SK-N-SH (cell line): Measurements from ENCODE around the gene NPRL2. TPM values are rescaled to one million over a fixed set of nuclear protein-coding genes. Genes with fewer than 3 reads are reported as not detected.

Experiments used
- CTCF ChIA-PET: fragments of 300-600, 350-600 bp; formaldehyde crosslinking; extraction: SDS; loops from one replicate; lab custom pipeline; 2021; lab: Yijun Ruan, JAX
- POLR2A ChIA-PET: fragments of 350-600 bp; sonication (Branson Sonifier 250); formaldehyde crosslinking; extraction: SDS; loops from one replicate; lab custom pipeline; 2020; ENCODE audit warnings: antibody characterized with exemption, inconsistent platforms; lab: Yijun Ruan, JAX
- DNase-seq: peaks from one replicate; pipeline ENCODE4 v3.0.0; 2012
- H2AFZ ChIP-seq: fragments of 200-600 bp; sonication (generic); 2 replicates; pipeline ENCODE4 v1.8.1; 2016; ENCODE audit warnings: antibody characterized with exemption, mild to moderate bottlenecking, low read depth
- H3F3A ChIP-seq: fragments of 200-600 bp; sonication (generic); replicated peaks from 2 replicates; pipeline ENCODE3; 2016; ENCODE audit warnings: antibody characterized with exemption, mild to moderate bottlenecking; ENCODE audit not compliant: insufficient read depth
- H3K27ac ChIP-seq, 2 experiments: fragments of 200-500 bp in 1 of 2; fragments of 200-600 bp in 1 of 2; sonication (Bioruptor generic) in 1 of 2; sonication (generic), shearing (Covaris generic) in 1 of 2; 2 replicates each; pipeline versions ENCODE4 v1.5.1 to v1.6.1; 2014 to 2016; ENCODE audit warnings: low read depth in 2 of 2, inconsistent platforms in 1 of 2, low read length in 1 of 2, mild to moderate bottlenecking in 1 of 2, mixed read lengths in 1 of 2
- H3K27me3 ChIP-seq: fragments of 200-600 bp; sonication (generic), shearing (Covaris generic); 2 replicates; pipeline ENCODE4 v1.6.1; 2016; ENCODE audit warnings: mixed run types; ENCODE audit not compliant: insufficient read depth
- H3K36me3 ChIP-seq, 2 experiments: fragments of 200-500 bp in 1 of 2; fragments of 200-600 bp in 1 of 2; sonication (Bioruptor generic) in 1 of 2; sonication (generic) in 1 of 2; replicated peaks in 1 of 2; 2 replicates each; pipeline versions ENCODE3 to v1.5.1; 2014 to 2016; ENCODE audit warnings: low read length in 1 of 2, mild to moderate bottlenecking in 1 of 2; ENCODE audit not compliant: insufficient read depth in 2 of 2, control insufficient read depth in 1 of 2
- H3K4me1 ChIP-seq, 2 experiments: fragments of 200-500 bp in 1 of 2; fragments of 200-600 bp in 1 of 2; sonication (Bioruptor generic) in 1 of 2; sonication (generic), shearing (Covaris generic) in 1 of 2; 2 replicates each; pipeline versions ENCODE4 v1.5.1 to v1.6.1; 2014 to 2016; ENCODE audit warnings: low read depth in 1 of 2, low read length in 1 of 2, mixed run types in 1 of 2; ENCODE audit not compliant: insufficient read depth in 2 of 2, control insufficient read depth in 1 of 2
- H3K4me2 ChIP-seq: fragments of 200-600 bp; sonication (generic), shearing (Covaris generic); 2 replicates; pipeline ENCODE4 v1.6.1; 2017; ENCODE audit warnings: mixed run types
- H3K4me3 ChIP-seq, 2 experiments: fragments of 200-500 bp in 1 of 2; fragments of 200-600 bp in 1 of 2; sonication (Bioruptor generic) in 1 of 2; sonication (generic), shearing (Covaris generic) in 1 of 2; 2 replicates each; pipeline versions ENCODE4 v1.5.1 to v1.8.1; 2014 to 2016; ENCODE audit warnings: low read depth in 2 of 2, inconsistent platforms in 1 of 2, low read length in 1 of 2, mild to moderate bottlenecking in 1 of 2, mixed read lengths in 1 of 2, moderate library complexity in 1 of 2
- H3K79me2 ChIP-seq: fragments of 200-600 bp; sonication (generic); 2 replicates; pipeline ENCODE4 v1.8.1; 2017; ENCODE audit warnings: mild to moderate bottlenecking; ENCODE audit not compliant: insufficient read depth
- H3K9ac ChIP-seq: fragments of 200-600 bp; sonication (generic); 2 replicates; pipeline ENCODE4 v1.6.1; 2017; ENCODE audit warnings: mixed run types
- H3K9me2 ChIP-seq: fragments of 200-600 bp; sonication (generic); 2 replicates; pipeline ENCODE4 v1.6.1; 2017; ENCODE audit warnings: mixed run types
- H3K9me3 ChIP-seq: fragments of 200-600 bp; sonication (generic); 2 replicates; pipeline ENCODE4 v1.6.1; 2017; ENCODE audit warnings: mixed run types, mild to moderate bottlenecking, moderate library complexity
- H4K20me1 ChIP-seq: fragments of 200-600 bp; sonication (generic); 2 replicates; pipeline ENCODE4 v1.6.1; 2017; ENCODE audit warnings: mild to moderate bottlenecking, mixed run types; ENCODE audit not compliant: insufficient read depth
- ELF1 ChIP-seq: IDR thresholded peaks from 2 replicates; pipeline ENCODE4 v1.4.0; 2012
- EZH2phosphoT487 ChIP-seq: fragments of 200-600 bp; sonication (generic); IDR thresholded peaks from 2 replicates; pipeline ENCODE4 v1.6.1; 2017; ENCODE audit warnings: low read depth, mixed run types, mild to moderate bottlenecking, antibody characterized with exemption, moderate library complexity, borderline replicate concordance
- FOSL2 ChIP-seq: IDR thresholded peaks from 2 replicates; pipeline ENCODE4 v1.4.0; 2012; ENCODE audit warnings: low read depth, mild to moderate bottlenecking, moderate library complexity, borderline replicate concordance
- FOXJ3 ChIP-seq: sonication (generic); formaldehyde crosslinking; IDR thresholded peaks from 2 replicates; pipeline ENCODE4 v1.5.1; 2020; ENCODE audit warnings: mild to moderate bottlenecking, missing genetic modification reagents
- FOXM1 ChIP-seq: IDR thresholded peaks from 2 replicates; pipeline ENCODE4 v1.4.0; 2012; ENCODE audit warnings: low read depth, mild to moderate bottlenecking
- GABPA ChIP-seq: IDR thresholded peaks from 2 replicates; pipeline ENCODE4 v1.4.0; 2012; ENCODE audit warnings: low read depth, mild to moderate bottlenecking
- MEF2A ChIP-seq: IDR thresholded peaks from 2 replicates; pipeline ENCODE4 v1.4.0; 2012; ENCODE audit warnings: low read depth, borderline replicate concordance
- NRF1 ChIP-seq: IDR thresholded peaks from 2 replicates; pipeline ENCODE4 v1.6.1; 2012; ENCODE audit warnings: low read depth, mild to moderate bottlenecking, low read length
- PBX3 ChIP-seq: IDR thresholded peaks from 2 replicates; pipeline ENCODE4; 2012
- POLR2AphosphoS5 ChIP-seq: IDR thresholded peaks from 2 replicates; pipeline ENCODE4 v1.6.1; 2012; ENCODE audit warnings: low read depth, low read length
- RXRA ChIP-seq: IDR thresholded peaks from 2 replicates; pipeline ENCODE4 v1.4.0; 2012; ENCODE audit warnings: low read depth, mild to moderate bottlenecking, borderline replicate concordance
- SIN3A ChIP-seq: IDR thresholded peaks from 2 replicates; pipeline ENCODE4 v1.6.1; 2012; ENCODE audit warnings: low read depth, mild to moderate bottlenecking, low read length, moderate library complexity, borderline replicate concordance
- TEAD4 ChIP-seq: IDR thresholded peaks from 2 replicates; pipeline ENCODE4 v1.4.0; 2012; ENCODE audit warnings: mild to moderate bottlenecking, borderline replicate concordance; ENCODE audit not compliant: insufficient read depth
- USF2 ChIP-seq: fragments of 150-350 bp; IDR thresholded peaks from 2 replicates; pipeline ENCODE4 v1.6.1; 2017; ENCODE audit warnings: antibody characterized with exemption, low read length, low read depth, borderline replicate concordance
- YY1 ChIP-seq: IDR thresholded peaks from 2 replicates; pipeline ENCODE4 v1.4.0; 2012; ENCODE audit warnings: low read depth, mild to moderate bottlenecking
- WGBS: methylation state at CpG from one replicate; pipeline ENCODE4 v1.1.6; 2017; ENCODE audit warnings: low lambda C conversion rate; 5-methylcytosine and 5-hydroxymethylcytosine counted together
- polyA plus RNA-seq, 3 experiments: library from polyadenylated mRNA; depleted of rRNA; stranded (reverse); fragments of >200 nt; gene quantifications; 2 replicates each; pipeline ENCODE4 v1.2.3, GENCODE V29; 2012
- TF ChIP-seq, protein P1 (sequence below): fragments of 200-600 bp; sonication (generic); IDR thresholded peaks from 2 replicates; pipeline ENCODE4 v1.6.1; 2017; ENCODE audit warnings: antibody characterized with exemption, mild to moderate bottlenecking, moderate library complexity

NPRL2 gene
- polyA plus RNA-seq, 1 of the 3 experiments (the other 2 are of a cell fraction) = 43.6 TPM

- CTCF ChIA-PET = interaction anchor here (0.7 to 6.0 kb wide), 8 partner anchors 8 to 223 kb away, joined by 3 to 60 read pairs (median 6); partner anchors contain the start of genes HYAL1, HYAL3, IFRD2 and NAA80
Measured at GRCh38 chr3:50319894-50320625, 30.5 kb downstream of the NPRL2 start.

GRCh38 chr3:50319181-50319893 is 31.2 kb downstream of the NPRL2 start:
- Histone ChIP-seq H3F3A (peaks cover 8% of the 10 kb centered on the region), H3K79me2 (peaks cover 39% of the 10 kb centered on the region), H3K4me1 (peaks cover 0 to 38% of the 10 kb centered on the region in 2 experiments; a peak in 2 of 4 replicates), H3K4me3 (no peak overlapping the region), H3K4me2 (peak overlapping the region; percentile 80; the same call in 1 of the 2 replicates), H3K27me3 (no peaks in the 10 kb centered on the region), H3K27ac (no peak overlapping the region; a peak in 1 of 4 replicates), H3K36me3 (peaks cover 15 to 32% of the 10 kb centered on the region in 2 experiments), H3K9me3 (no peaks in the 10 kb centered on the region), H4K20me1 (no peaks in the 10 kb centered on the region), H3K9me2 (no peaks in the 10 kb centered on the region), H2AFZ (no peak overlapping the region), H3K9ac (no peak overlapping the region)
- WGBS = 99% methylated on average over 15 of the region's 16 CpGs
- no peak for DNase-seq
- CTCF ChIA-PET = interaction anchor here (0.8 to 6.0 kb wide), 7 partner anchors 9 to 127 kb away, joined by 3 to 60 read pairs (median 6); partner anchors contain the start of genes HYAL1, HYAL3, IFRD2 and NAA80
- POLR2A ChIA-PET = no interaction called here
- TF ChIP-seq RXRA = no peak
- no peak for TF ChIP-seq FOSL2
- no peak for TF ChIP-seq EZH2phosphoT487
- TF ChIP-seq GABPA = no peak
- TF ChIP-seq FOXJ3 (CRISPR knock-in tag) = no peak
- no peak for TF ChIP-seq YY1
- TF ChIP-seq FOXM1 = no peak
- TF ChIP-seq POLR2AphosphoS5 = no peak
- TF ChIP-seq ELF1 = no peak
- no peak for TF ChIP-seq TEAD4
- no peak for TF ChIP-seq USF2
- TF ChIP-seq MEF2A = no peak
- TF ChIP-seq SIN3A = no peak

More at GRCh38 chr3:50319894-50320625, 30.5 kb downstream of the NPRL2 start:
- Histone ChIP-seq H3K79me2 (peaks cover 39% of the 10 kb centered on the region), H3K27me3 (no peaks in the 10 kb centered on the region), H3K9me2 (no peaks in the 10 kb centered on the region), H3K9ac (peak overlapping the region; percentile 93), H3K36me3 (peaks cover 15 to 37% of the 10 kb centered on the region in 2 experiments), H3K4me2 (peak overlapping the region; percentile 80), H2AFZ (no peak overlapping the region), H3K4me3 (peak overlapping the region; percentile 92 to 94), H3F3A (peaks cover 12% of the 10 kb centered on the region), H3K4me1 (peaks cover 0 to 40% of the 10 kb centered on the region in 2 experiments; a peak in 2 of 4 replicates), H4K20me1 (no peaks in the 10 kb centered on the region), H3K27ac (peak overlapping the region; percentile 92 to 94), H3K9me3 (no peaks in the 10 kb centered on the region)
- no peak for DNase-seq
- POLR2A ChIA-PET = interaction anchor here (0.6 to 1.8 kb wide), 2 partner anchors 14 to 17 kb away, joined by 3 to 5 read pairs; no protein-coding TSS in a partner anchor
- 74% methylated on average over 22 of the region's 29 CpGs for WGBS
- TF ChIP-seq NRF1 (no peak), RXRA (no peak), PBX3 (no peak)
- TF ChIP-seq, protein P1, sequence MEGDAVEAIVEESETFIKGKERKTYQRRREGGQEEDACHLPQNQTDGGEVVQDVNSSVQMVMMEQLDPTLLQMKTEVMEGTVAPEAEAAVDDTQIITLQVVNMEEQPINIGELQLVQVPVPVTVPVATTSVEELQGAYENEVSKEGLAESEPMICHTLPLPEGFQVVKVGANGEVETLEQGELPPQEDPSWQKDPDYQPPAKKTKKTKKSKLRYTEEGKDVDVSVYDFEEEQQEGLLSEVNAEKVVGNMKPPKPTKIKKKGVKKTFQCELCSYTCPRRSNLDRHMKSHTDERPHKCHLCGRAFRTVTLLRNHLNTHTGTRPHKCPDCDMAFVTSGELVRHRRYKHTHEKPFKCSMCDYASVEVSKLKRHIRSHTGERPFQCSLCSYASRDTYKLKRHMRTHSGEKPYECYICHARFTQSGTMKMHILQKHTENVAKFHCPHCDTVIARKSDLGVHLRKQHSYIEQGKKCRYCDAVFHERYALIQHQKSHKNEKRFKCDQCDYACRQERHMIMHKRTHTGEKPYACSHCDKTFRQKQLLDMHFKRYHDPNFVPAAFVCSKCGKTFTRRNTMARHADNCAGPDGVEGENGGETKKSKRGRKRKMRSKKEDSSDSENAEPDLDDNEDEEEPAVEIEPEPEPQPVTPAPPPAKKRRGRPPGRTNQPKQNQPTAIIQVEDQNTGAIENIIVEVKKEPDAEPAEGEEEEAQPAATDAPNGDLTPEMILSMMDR = peak; percentile 16; the same call in 1 of the 2 replicates
